Activated CD8-positive, alpha-beta memory T cell treated with anti-CD3 and anti-CD28 coated beads, Interleukin-2, amount 50 U/mL, for 4 hours (primary cell): ENCODE measurements around the gene CMSS1.

Source experiments
- DNase-seq: peaks from one replicate; pipeline ENCODE4 v3.0.0-alpha.2; 2020

Gene CMSS1

DNA sequence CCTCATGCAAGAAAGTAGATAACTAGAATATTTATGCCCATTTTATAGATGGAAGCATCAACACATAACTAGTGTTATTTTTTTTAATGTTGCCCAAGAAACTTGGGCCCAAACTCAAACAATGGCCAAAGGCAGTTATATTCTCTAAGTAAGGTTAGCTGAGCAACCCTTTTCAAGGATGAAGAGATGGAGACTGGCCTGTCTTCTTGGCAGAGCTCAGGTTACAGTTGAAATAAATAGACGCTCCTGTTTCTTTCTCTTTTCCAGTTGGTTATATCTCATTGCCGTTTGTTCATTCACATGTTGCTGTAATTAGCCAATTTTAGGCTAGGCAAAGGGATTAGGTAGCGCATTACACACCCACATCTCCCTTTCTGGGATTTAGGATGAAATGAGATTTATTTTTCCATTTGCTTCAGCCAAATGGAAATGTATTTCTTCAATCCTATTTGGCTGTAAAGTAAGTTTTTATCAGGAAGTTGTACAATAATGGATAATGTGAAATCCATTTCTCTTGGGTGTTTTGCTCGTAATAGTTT, 93.2 kb downstream of the CMSS1 start:
- DNase-seq: no peak

DNA sequence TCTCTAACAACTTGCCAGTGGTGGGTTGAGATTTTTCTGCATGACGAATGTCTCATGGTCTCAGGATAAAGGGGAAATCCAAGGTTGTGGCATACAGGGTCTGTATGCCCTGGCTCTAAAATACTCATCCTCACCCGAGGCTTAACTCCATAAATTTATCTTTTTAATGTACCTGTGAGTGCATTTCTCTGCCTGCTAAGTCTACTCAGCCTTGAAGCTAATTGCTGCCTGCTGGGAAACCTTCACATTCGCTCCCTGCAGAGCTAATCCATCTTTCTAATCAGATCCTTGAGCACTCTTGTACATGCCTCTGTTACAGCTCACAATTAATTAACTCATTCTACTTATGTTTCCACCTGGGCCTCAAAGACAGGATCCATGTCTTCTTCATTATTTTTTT, 93.8 kb downstream of the CMSS1 start:
- DNase-seq: no peak

DNA sequence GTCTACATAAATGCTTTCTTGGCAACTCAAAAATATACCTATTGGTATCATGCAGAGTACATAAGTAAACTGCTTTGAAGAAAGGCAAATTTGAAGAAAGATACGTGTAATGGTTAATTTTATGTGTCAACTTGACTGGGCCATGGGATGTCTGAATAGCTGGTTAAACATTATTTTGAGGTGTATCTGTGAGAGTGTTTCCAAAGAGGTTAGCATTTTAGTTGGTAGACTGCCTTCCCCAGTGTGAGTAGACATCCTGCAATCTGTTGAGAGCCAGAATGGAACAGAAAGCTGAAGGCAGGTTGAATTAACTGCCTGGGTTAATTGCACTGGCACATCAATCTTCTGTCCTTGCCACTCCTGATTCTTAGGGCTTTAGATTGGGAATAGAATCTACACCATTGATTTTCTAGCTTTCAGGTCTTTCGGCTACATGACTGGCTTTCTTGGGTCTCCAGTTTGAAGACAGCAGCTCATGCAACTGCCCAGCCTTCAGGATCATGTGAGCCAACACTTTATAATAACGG, 98.3 kb downstream of the CMSS1 start:
- DNase-seq: no peak

DNA sequence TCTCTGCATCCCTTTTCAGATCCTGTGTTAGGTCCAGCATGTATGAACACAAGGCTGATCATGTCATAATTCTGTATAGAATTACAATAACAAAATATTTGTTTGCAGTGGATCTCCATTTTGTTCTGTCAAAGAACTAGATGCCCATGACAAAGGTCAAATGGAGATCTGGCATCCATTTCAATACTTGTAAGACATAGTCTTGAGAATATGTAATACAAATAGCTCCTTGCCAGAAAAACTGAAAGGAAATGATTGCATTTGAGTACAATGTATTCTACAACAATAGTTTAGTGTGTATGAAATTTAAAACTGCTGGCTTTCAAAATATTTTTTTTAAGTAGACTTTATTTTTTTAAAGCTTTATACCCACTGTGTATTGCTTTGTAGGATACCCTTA, 101.1 kb downstream of the CMSS1 start:
- DNase-seq: no peak

DNA sequence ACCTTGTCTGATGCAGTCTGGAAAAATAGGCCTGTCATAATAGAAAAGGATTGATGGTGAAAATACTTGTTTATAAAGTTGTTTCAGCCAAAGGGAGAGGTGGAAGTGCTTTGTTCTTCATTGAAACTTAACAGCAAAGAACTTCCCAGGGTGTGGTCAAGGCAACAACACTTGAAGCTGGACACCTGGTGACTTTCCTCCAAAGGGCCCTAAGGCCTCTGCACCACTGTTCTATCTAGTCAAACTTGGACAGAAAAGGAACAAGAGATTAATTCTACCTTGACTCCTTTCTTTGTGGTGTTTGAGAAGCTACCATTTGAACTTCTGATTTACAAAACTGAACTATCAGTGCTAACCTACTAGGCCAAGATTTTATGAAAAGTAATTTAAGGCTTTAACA, 102.0 kb downstream of the CMSS1 start:
- DNase-seq: no peak

DNA sequence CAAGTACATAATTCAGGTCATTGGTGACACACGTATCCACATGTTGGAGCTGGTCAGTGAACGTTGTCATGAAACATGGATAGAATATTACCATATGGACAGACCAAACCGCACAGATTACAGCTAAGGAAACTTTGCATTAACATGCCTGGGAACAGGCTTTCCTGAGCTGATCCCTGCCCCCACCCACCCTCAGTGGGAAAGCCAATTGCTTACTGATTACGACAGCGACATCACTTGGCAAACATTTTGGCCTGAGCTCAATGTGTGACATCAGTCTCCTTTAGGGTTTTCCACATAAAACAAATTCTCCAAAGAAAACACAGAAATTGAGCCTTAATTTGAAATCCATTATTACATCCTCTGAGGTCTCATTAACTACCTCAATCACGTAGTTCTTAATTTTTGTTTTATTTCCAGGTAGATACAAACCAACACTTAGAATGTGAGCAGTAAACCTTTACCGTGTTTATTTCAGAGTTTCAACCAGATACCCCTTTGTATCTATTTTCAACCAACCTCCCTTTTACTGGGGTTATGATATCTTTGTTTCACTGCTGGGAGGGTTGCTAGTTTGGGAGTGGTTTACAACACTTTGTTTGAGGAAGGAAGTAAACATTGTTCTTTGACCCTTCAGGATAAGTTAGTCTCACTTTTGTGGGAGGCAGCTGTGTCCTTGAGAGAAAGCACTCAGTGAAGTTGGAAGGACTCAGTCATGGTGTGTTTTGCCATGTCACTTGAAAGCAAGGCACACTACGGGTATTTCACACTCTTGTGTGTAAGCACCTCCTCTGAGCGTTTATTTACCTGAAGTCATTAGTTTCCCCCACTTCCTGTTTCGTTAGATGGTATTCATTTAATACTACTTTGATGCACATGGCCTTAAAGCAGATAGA, 103.1 kb downstream of the CMSS1 start:
- DNase-seq: no peak

DNA sequence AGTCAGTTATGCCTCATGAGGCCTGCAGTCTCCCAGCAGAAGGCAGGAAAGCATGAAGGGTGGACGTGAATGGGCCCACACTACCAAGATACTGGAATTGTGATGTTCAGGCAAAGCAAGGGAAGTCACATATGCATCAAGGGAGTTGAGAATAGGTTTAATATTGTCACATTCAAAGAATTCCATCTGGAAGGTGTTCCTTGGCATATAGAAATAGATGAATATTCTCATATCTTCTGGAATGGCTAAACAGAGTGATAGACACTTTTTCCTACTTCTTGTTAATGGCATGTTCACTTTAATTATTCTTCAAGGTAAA, 103.7 kb downstream of the CMSS1 start:
- no peak for DNase-seq

DNA sequence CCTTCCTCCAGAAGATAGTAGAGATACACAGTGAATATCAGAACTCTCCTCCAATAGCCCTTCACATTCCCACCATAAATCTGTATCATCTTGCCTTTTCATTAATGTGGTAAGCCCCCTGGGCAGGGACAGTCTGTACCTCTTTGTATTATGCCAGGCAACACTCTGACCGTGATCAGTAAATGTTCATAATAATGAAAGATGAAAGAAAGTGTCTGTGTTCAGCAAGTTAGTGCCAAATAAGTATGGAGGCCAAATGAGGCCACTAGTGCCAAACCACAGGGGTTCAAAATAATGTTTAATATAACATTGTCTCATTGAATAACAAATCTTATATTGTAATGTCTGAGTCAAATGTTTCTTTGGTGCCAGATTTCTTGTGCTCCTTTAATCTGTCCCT, 104.3 kb downstream of the CMSS1 start:
- no peak for DNase-seq

DNA sequence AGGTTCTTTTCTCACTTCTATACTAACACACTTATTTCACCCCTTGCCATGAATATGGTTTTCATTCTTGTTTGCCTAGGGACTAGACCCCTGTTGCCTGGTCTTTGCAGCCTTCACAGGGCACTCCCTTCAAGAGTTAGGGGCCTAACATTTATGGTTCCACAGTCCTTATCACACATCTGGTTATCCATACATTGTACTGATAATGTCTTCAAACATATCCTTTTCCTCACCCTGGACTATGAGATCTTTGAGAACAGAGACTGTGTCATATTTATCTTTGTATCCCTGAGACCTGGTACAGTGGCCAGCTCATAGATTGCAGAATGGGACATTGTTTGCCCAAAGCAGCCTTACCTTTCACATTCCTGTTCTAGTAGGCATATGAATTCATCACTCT, 106.2 kb downstream of the CMSS1 start:
- DNase-seq: no peak

DNA sequence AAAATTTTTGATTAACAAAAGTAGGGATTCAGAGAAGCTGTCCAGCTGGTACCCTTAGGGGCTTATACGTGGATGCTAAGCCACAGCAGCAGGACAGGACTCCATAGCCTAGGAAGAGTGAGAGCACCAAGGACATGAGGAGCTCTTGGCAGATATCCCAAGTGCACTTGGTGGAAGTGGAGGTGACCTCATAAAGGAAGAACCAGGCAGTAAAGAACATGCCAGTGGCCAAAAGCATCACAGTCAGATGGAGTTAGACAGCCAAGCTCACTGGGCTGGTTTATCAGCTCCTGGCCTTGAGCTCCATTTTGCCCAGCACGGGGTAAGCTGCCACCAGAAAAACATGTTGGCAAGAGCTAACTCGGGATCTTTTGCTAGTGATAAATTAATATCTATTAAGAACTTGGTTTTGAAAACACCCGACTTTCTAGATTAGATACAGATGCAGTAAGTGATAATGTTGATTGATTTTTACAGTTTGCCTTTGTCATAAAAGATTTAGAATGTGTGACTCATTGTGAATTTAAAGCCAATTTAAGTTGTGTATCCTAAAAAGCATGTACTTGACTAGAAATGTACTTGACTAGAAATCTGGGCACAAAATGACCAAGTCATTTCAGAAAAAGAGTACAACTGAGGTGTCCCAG, 108.0 kb downstream of the CMSS1 start:
- no peak for DNase-seq

DNA sequence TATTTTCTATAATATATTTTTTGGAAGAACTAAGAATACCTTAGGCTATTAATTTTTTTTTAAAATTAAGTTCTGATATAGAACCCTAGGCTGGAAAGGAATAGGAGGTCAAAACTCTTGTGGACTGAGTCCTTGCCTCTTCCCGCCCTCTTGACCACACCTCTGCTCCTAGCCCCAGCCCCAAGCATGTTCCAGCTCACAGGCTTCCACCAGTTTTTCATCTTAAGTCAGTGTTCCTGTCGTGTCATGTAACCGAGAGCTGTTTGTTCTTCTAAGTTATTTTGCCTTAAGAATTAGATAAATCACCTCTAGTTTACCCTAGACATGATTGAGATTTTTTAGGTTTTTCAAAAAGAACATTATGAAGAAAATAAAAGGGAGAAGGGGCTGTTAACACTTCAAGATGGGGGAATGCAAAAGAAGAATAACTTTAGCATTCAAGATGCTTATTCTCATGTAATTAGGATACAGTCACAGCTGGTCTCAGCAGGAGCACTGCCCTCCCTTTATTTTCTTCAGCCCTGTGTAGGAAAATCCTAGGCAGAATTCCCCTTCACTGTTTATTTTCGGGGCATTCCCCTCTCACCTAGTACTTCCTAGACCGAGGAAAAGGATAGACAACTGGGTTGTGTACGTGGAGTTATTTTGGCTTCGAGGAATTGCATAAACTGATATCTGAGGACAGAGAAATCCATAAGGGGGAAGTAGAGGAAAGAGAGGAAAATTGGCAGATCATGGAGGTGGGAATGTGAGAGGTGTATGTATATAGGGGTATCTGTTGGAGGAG, 110.2 kb downstream of the CMSS1 start:
- no peak for DNase-seq

DNA sequence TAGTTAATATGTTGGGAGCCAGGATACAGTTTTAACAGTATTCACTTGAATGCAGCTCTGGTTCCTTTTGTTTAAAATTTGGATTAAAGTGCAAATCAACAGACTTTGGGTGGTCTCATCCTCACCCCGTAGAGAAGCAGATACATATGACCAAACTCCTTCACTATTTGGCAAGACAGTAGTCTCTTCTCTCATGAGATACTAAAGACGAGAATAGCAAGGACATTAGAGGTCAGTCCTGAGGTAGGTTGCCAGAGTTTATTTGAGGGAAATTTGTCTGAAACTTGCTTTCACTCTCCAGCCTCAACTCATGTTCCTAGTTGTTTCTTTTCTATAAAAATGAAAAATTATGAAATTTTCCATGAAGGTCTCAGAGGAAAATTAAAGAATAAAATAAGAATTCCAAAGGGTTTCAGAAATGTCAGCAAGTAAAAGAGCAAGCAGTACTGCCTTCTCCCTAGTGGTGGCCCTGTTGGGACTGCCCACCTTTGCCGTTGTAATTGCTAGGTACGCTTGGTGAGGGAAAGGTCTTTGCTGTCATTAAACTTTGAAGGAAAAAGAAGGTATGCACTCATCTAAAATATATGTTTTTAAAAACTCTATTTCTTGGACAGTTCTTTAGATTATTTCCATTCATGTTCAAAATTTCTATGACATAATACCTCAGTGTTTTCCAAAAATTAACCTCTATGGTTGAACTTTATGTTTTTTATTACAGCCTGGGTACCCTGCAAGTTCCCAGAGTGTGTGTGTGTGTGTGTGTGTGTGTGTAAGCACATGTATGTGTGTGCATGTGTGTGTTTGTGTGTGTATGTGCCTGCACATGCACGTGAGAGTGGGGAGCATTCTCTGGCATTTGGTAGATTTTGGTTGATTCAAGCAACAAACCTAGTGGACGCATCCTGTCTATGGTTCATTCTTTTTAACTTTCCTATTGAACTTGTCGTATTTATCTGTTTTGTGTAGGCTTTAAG, 111.4 kb downstream of the CMSS1 start:
- DNase-seq: no peak

DNA sequence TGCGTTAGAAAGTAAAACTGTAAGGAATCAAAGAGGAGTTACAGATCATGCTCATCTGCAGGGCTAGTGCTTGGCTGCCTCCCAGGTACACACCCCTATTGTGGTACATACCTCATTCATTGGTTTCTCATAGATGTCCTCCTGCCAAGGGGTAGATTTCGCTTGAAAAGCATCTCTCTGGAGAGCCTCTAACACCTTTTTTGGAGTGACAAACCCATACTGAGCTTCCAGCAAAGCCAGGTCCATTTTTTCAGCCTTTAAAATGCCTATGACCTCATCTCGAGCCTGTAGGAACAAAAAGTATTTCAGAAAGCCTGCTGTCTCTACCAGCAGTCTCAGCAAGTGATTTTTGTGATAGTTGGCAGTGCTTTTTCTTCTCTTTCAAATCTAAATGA, 112.1 kb downstream of the CMSS1 start:
- no peak for DNase-seq

DNA sequence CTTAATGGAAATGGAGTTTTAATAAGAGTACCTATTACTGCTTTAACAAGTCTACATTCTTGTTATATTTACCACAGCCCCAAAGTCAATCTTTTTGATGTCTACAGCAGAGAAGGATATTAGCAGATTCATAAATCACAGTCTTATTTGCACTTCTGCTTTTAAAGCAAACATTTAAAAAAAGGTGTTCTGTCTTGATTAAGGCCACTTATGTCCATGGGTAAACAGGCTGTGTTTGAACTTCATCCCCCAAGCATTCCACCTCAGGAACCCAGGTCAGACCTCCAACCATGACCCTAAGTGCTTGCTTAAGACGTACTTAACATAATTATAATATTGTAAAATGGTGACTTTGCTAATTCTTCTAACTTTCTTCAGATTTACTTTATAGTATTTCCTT, 113.4 kb downstream of the CMSS1 start:
- DNase-seq: no peak

DNA sequence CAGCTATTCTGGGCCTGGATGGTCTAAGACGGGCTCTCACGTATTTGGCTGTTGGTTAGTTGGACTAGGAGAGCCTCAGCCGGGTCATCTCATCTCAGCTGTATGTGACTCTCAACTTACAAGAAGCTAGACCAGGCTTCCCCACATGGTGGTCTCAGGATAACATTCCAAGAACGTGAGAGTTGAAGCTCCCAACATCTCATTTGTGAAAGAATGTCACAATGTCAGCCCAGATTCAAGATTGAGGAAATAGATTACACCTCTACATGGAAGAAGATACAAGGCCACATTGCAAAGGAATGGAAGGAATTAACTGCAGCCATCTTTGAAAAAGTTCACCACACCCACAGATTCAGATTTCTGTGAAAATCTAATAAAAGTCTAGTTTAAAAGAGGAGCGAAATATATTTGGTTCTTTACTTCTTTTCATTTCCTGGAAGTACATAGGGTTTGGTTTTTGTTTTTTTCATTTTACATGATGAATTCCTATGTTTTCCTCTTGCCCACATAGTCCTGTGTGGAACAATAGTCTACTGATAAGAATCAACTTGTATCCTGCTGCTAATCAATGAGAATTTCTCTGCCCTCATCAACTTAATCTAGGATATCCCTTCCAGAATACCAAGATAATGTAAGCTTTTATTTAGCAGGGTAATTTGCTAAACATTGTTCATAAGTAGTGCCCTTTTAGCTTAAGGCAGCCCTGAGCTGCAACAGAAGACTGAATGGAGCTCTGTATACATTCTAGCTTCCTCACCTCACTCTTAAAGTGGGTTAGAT, 116.5 kb downstream of the CMSS1 start:
- no peak for DNase-seq

DNA sequence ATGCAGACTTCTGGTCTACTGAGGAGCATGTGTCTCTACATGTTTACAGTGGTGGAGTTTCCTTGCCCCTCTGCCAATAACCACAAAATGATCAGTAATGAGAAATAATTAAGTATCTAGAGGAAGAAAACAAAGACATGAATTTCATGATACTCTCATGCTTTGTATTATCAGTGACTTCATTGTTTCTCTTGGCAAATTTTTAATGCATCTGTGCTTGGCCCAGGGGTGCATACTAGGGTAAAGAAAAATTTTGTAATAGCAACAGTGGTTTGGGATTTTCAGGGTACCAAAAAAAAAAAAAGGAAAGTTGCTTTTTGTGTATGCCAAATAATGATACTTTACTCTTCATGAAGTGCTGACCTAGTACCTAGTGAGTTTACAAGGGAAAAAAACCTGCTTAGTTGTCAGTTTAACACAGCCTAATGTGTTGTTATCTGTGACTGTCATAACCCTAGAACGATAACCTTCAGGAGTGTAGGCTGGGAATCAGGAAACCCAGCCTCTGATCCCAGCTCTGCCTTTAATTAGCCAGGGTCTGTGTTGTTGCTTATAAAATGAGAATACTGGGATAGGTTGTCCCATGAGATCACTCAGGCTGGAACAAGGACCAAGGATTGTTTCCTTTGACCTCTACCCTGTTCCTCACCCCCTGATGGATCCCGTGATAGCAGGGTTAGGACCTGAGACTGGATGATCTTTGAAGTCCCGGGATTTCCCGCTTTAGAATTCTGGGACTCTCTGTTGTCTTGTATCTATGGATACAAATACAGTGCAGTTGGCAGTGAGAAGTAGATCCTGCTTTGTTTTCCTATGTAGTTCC, 117.5 kb downstream of the CMSS1 start:
- DNase-seq: no peak

DNA sequence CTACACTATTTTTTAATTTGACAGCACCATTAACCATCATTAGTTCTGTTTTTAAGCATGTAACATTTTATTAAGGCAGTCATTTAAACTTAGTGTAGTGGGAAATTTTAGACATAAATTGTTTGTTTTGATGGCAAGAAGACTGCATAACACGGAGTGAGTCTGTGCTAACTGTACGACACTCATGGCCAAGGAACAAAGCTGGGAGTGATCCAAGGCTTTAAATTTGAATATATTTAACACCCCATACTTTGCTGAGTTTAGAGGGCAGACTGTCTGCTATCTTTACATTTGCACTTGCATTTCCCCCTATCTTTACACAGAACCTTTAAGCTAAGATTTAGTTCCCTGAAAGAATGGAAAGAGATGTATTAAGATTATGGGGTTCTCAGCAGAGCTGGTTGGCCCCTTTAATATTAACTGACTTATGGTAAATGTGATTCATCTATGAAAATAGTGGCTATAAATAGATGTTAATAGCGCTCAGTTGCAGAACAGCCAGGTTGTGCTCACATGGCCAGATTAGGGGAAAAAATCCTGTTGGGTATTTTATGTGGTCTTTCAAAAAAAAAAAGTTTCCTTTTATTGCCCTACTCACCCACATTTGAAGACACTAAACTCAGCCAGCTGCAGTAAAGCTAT, 120.7 kb downstream of the CMSS1 start:
- no peak for DNase-seq

DNA sequence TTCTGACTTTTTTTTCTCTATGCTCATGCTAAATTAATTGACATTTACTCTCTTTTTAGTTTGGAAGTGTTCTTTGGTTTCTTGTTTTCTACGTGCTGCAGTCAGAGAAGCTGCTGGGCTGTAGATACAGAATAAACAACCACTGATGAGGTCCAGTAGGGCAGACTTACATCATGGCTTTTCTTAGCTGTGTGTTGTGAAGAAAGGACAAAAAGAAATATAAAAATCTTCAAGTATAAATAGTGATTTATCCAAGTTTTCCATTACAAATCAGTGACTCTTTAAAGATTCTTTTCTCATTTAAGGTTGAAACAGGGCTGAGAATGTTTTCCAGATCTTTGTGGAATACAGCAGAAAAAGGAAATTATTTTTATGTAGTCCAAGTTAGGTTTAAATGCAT, 122.2 kb downstream of the CMSS1 start:
- no peak for DNase-seq

DNA sequence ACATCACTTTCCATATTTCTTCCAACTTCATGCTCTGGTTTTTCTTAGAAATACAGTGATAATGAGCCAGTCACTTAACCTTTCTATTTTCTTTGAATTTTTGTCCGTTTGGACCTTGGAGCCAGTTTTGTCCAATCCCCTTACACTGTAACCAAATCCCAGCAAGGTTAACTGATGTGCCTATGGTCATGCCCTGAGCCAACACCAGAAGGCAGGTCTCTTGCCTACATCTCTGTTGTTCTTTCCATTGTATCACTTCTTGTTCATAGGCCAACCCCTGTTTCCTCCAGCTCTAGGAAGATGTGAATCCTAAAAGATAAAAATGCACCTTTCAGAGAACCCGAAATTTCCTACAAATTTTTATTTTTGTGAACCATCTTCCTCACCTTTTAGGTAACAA, 122.7 kb downstream of the CMSS1 start:
- DNase-seq: no peak

DNA sequence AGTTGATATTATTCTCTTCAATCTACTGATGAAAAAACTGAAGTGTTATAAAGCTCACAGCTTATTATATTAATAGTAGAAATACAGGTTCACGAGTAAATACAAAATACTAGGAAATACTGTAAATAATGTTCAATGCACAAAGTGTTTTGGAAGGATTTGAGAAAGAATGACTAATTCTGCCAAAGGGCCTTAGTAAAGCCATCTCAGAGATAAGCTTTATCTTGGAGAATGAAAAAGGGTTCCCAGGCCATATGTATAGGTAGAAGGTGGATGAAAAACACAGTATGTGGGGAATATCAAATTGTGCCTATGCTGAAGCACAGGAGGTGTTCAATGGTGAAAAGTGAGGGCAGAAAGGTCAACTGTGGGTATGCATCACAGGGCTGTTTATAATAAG, 123.5 kb downstream of the CMSS1 start:
- no peak for DNase-seq
